ENCODE results near the gene SDCBP2. TPM values are rescaled to one million over a fixed set of nuclear protein-coding genes. Genes with fewer than 3 reads are reported as not detected.

The SDCBP2 gene
- total and polyA plus RNA-seq, 9 donors: 0.92 to 34.7 (median 3.7) TPM

DNA sequence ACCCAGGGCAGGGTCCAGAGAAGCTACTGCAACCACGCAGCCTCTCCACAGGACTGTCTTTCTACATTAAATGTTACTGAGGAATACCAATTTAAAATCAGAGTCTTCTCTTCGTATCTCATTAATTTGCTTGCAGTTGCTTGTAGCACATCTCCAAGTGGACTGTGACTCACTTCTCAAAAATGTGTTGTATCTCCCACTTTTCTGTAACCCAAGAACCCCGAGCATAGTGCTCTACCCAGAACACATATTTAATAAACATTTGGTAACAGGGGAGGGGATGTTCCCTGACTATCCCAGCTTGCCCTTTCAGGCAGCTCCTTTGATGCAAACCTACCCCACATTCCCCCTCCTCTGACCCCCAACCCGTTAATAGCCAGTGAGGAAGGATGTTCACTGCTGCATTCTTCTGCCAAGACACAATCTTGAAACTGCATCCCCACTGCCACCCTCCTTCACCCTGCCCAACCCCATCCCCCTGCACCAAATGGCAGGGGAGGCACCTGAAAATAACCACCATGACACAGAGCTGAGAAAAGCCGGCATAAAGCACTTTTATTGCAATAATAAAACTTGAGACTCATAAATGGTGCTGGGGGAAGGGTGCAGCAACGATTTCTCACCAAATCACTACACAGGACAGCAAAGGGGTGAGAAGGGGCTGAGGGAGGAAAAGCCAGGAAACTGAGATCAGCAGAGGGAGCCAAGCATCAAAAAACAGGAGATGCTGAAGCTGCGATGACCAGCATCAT is 39.7 kb upstream of the SDCBP2 start:
- intact Hi-C loops (cut with DNase I): no loop called here
- no peak for DNase-seq
- Histone ChIP-seq H3K27me3 (no peaks in the 10 kb centered on the region), H3K36me3 (no peaks in the 10 kb centered on the region), H3K4me3 (no peak overlapping the region), H3K4me1 (ENCODE audit: insufficient read depth) (peaks cover 4% of the 10 kb centered on the region), H3K27ac (no peak overlapping the region), H3K9me3 (no peaks in the 10 kb centered on the region)
- TF ChIP-seq EP300 (IDR thresholded peaks at IDR 0.05) (no peak), POLR2A (IDR thresholded peaks at IDR 0.05) (no peak)
- TF ChIP-seq, protein P1, sequence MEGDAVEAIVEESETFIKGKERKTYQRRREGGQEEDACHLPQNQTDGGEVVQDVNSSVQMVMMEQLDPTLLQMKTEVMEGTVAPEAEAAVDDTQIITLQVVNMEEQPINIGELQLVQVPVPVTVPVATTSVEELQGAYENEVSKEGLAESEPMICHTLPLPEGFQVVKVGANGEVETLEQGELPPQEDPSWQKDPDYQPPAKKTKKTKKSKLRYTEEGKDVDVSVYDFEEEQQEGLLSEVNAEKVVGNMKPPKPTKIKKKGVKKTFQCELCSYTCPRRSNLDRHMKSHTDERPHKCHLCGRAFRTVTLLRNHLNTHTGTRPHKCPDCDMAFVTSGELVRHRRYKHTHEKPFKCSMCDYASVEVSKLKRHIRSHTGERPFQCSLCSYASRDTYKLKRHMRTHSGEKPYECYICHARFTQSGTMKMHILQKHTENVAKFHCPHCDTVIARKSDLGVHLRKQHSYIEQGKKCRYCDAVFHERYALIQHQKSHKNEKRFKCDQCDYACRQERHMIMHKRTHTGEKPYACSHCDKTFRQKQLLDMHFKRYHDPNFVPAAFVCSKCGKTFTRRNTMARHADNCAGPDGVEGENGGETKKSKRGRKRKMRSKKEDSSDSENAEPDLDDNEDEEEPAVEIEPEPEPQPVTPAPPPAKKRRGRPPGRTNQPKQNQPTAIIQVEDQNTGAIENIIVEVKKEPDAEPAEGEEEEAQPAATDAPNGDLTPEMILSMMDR (IDR thresholded peaks at IDR 0.05): no peak
- 13 to 19% (median 15%) methylated on average over 7 of the region's 7 CpGs for WGBS, 3 donors

DNA sequence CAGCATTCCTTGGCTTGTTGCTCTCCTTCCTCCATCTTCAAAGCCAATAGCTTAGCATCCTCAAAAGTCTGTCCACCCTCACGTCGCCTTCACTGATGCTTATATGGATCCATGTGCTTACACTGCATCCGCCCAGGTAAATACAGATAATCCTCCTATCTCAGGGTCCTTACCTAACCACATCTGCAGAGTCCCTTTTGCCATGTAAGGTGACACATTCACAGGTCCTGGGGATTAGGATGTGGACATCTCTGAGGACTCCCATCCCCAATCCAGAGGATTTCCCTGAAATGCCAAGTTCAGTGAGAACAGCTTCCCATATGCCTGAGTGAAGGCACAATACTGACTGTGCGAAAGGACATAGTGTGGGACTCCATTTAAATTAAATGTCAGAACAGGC is 38.5 kb upstream of the SDCBP2 start:
- Histone ChIP-seq H3K27me3 (no peaks in the 10 kb centered on the region), H3K36me3 (no peaks in the 10 kb centered on the region), H3K9me3 (no peaks in the 10 kb centered on the region), H3K4me1 (ENCODE audit: insufficient read depth) (peaks cover 4% of the 10 kb centered on the region), H3K4me3 (no peak overlapping the region), H3K27ac (no peak overlapping the region)
- WGBS, 3 donors: 97 to 99% (median 98%) methylated on average over 4 of the region's 4 CpGs
- DNase-seq: no peak
- TF ChIP-seq, protein P1 (IDR thresholded peaks at IDR 0.05): no peak
- TF ChIP-seq EP300 (IDR thresholded peaks at IDR 0.05) (no peak), POLR2A (IDR thresholded peaks at IDR 0.05) (no peak)
- intact Hi-C loops (cut with DNase I): no loop called here

DNA sequence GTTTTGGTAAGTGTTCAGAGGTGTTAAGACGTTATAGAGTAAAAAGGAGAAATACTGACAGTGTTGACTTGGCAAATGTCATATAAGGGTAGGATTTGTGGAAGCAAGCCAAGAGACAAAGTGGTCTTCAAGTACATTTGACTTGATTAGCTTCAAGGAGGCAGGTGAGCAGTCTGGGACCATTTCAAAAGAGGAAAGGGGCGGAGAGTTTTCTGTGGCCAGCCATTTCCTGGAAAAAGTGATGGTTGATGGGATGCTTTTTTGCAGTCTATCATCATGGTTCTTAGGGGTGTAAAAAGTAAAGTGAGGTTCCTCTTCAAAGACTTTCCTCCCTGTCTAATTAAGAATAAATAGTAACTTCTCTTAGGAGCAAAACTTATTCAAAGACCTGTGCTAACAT is 35.2 kb upstream of the SDCBP2 start:
- TF ChIP-seq, protein P1 (IDR thresholded peaks at IDR 0.05): no peak
- TF ChIP-seq POLR2A (IDR thresholded peaks at IDR 0.05) (no peak), EP300 (IDR thresholded peaks at IDR 0.05) (no peak)
- no peak for DNase-seq
- intact Hi-C loops (cut with DNase I): no loop called here
- no peak overlapping the region for H3K27ac ChIP-seq
- peaks cover 6% of the 10 kb centered on the region for H3K4me1 ChIP-seq (ENCODE audit: insufficient read depth)
- no peak overlapping the region for H3K4me3 ChIP-seq
- no peaks in the 10 kb centered on the region for H3K36me3 ChIP-seq
- 70 to 78% (median 73%) methylated on average over 2 of the region's 2 CpGs for WGBS, 3 donors
- H3K27me3 ChIP-seq: no peaks in the 10 kb centered on the region
- no peaks in the 10 kb centered on the region for H3K9me3 ChIP-seq

DNA sequence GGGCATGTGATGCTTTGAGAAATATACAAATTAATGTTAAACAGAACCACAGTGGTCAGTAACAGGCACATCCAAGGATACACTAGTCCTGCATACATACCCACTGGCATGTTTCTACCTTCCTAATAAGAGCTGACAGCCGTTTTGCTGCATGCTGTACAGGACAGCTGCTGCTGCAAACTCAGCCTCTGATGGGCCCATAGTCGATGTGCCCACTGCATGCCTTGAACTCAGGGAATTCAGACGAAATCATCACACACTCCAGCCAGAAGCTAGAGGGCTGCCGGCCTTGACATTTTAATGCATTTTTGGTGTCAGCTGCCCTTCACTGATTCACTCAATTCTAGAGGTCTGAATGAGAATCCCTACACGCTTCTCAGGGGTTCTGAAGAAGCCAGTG is 34.6 kb upstream of the SDCBP2 start:
- intact Hi-C loops (cut with DNase I): no loop called here
- 66 to 78% (median 68%) methylated on average over 5 of the region's 5 CpGs for WGBS, 3 donors
- H3K27me3 ChIP-seq: no peaks in the 10 kb centered on the region
- DNase-seq: no peak
- no peak overlapping the region for H3K4me3 ChIP-seq
- H3K36me3 ChIP-seq: no peaks in the 10 kb centered on the region
- TF ChIP-seq, protein P1 (IDR thresholded peaks at IDR 0.05): no peak
- no peak for TF ChIP-seq POLR2A (IDR thresholded peaks at IDR 0.05)
- no peak for TF ChIP-seq EP300 (IDR thresholded peaks at IDR 0.05)
- no peak overlapping the region for H3K27ac ChIP-seq
- H3K4me1 ChIP-seq (ENCODE audit: insufficient read depth): peaks cover 5% of the 10 kb centered on the region
- H3K9me3 ChIP-seq: no peaks in the 10 kb centered on the region

Data from ovary (tissue), 9 donors.